Activated CD8-positive, alpha-beta T cell treated with anti-CD3 and anti-CD28 coated beads for 36 hours (primary cell): Measurements from ENCODE around the gene CYCS. TPM values are rescaled to one million over a fixed set of nuclear protein-coding genes. Genes with fewer than 3 reads are reported as not detected.
"Not testable (repeated sequence)": the region's sequence is repeated elsewhere in the genome, so short reads cannot be mapped to it uniquely, and the experiment has no call there.

ENCODE experiments used
- ATAC-seq: fragments of 200-7000 bp; cut with Tn5 transposase; one replicate; pipeline ENCODE4 v1.10.0; 2021; ENCODE audit warnings: mild to moderate bottlenecking, moderate library complexity
- CTCF ChIA-PET: fragments of 350-600 bp; sonication (Branson Sonifier 250); formaldehyde crosslinking; loops from one replicate; lab custom pipeline; 2021; ENCODE audit warnings: antibody characterized with exemption; lab: Charles Lee
- POLR2A ChIA-PET: fragments of 350-600 bp; sonication (Branson Sonifier 250); formaldehyde crosslinking; loops from one replicate; lab custom pipeline; 2021; ENCODE audit warnings: antibody characterized with exemption; lab: Charles Lee
- DNase-seq: peaks from one replicate; pipeline ENCODE4 v3.0.0-alpha.2; 2020
- H3K27ac Mint-ChIP-seq: one replicate; pipeline ENCODE4 v1.8.0; 2021; ENCODE audit warnings: mild to moderate bottlenecking, mixed read lengths
- H3K27me3 Mint-ChIP-seq: one replicate; pipeline ENCODE4 v1.8.0; 2021; ENCODE audit warnings: mixed read lengths
- H3K36me3 Mint-ChIP-seq: one replicate; pipeline ENCODE4 v1.8.0; 2021; ENCODE audit warnings: low read depth, mixed read lengths
- H3K4me1 Mint-ChIP-seq: one replicate; pipeline ENCODE4 v1.8.0; 2021; ENCODE audit warnings: low read depth, mixed read lengths
- H3K4me3 Mint-ChIP-seq: one replicate; pipeline ENCODE4 v1.8.0; 2021; ENCODE audit warnings: mild to moderate bottlenecking, moderate library complexity, mixed read lengths
- H3K9me3 Mint-ChIP-seq: one replicate; pipeline ENCODE4 v1.8.0; 2021; ENCODE audit warnings: mixed read lengths
- CTCF ChIP-seq: fragments of 200-600 bp; IDR thresholded peaks from one replicate; pipeline ENCODE4 v1.8.0; 2022; ENCODE audit warnings: antibody characterized with exemption, mild to moderate bottlenecking
- intact Hi-C: fragments of 100-400 bp; cut with micrococcal nuclease; formaldehyde crosslinking; loops from one replicate; pipeline ENCODE4 v1.10.0; 2022
- total RNA-seq, 2 experiments: library from RNA; stranded (reverse); gene quantifications; one replicate each; pipeline ENCODE4 v1.2.3, GENCODE V29; 2021

CYCS gene
- total RNA-seq, 2 experiments from 2014 or later = 266 TPM

GRCh38 chr7:25118048-25118753 lies 6.9 kb downstream of the CYCS start:
- Mint-ChIP-seq H3K9me3 (no peaks in the 10 kb centered on the region), H3K27me3 (no peaks in the 10 kb centered on the region), H3K4me3 (no peak overlapping the region), H3K36me3 (peaks cover 44% of the 10 kb centered on the region), H3K4me1 (peaks cover 51% of the 10 kb centered on the region), H3K27ac (peak overlapping the region; percentile 85)
- ChIA-PET CTCF (interaction anchor here (1.0 to 6.4 kb wide), 6 partner anchors 14 to 297 kb away, joined by 3 to 41 read pairs (median 6); no protein-coding TSS in a partner anchor), POLR2A (interaction anchor here (0.5 to 1.6 kb wide), 12 partner anchors 9 to 291 kb away, joined by 3 to 8 read pairs (median 3); no protein-coding TSS in a partner anchor)
- peak; percentile 7 for ATAC-seq
- DNase-seq = no peak
- intact Hi-C loops = no loop called here
- TF ChIP-seq CTCF = no peak

DNA sequence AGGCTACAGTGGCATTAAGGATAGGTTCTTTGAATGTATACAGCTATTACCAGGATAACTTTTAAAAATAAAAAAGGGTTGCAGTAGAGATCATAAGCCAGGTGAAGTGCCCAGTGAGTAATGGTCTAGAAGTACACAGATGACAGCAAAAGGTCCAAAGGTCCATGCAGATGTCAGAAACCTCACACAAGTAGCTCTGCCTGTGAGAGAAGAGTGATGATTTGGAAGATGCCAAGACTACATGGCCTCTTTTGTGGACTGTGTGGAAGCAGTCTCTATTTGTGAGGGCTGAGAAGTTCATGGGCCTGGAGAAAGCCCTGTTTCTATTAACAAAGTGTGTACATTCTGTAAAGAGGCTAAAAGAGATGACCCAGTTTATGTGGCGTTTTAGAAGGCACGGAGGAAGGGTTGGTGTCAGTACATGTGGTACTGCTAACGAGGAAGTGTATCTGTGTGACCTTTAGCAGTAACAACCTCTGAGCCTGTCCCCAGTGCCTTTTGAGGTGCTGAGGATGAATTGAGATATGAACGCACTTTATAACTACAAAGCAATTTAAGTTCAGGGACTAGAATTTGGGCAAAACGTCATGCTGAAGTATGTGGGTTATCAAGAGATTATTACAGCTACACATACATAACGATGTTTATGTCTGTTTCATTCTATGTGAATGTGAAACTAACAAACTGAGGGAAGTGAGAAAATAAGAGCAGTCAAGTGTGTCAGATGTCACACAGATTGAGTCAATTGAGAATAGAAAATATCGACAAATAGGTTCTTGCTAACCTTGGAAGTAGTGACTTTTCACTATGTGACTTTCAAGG lies 7.6 kb downstream of the CYCS start:
- DNase-seq = peak; percentile 21
- ChIA-PET CTCF (interaction anchor here (1.0 to 6.4 kb wide), 5 partner anchors 7 to 296 kb away, joined by 3 to 41 read pairs (median 6); partner anchors contain the start of gene CYCS), POLR2A (interaction anchor here (0.7 to 2.8 kb wide), 9 partner anchors 7 to 317 kb away, joined by 3 to 22 read pairs (median 4); partner anchors contain the start of gene CYCS)
- peaks cover 44% of the 10 kb centered on the region for H3K36me3 Mint-ChIP-seq
- peak; percentile 80 for ATAC-seq
- H3K4me1 Mint-ChIP-seq = peaks cover 47% of the 10 kb centered on the region
- H3K27me3 Mint-ChIP-seq = no peaks in the 10 kb centered on the region
- intact Hi-C loops = no loop called here
- TF ChIP-seq CTCF = no peak
- peak overlapping the region; percentile 17 for H3K4me3 Mint-ChIP-seq
- H3K27ac Mint-ChIP-seq = peak overlapping the region; percentile 85
- H3K9me3 Mint-ChIP-seq = no peaks in the 10 kb centered on the region

DNA sequence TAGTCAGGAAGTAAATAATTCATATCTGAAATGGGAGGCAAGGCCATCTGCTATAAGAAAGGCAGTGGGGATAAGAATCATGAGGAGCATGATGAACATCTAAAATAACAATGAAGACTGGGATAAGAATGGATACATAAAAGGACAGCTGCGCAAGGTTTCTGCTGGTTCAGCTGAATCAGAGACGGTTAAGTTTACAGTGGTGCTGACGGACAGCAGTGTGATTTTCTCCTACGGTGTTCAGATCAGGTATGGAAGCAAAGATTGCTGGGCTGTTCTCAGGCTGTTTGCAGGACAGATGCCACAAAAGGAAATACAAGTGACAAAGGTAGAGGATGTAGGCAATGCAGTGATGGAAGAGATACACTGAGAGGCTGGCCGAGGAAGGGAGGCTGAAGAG lies 8.4 kb downstream of the CYCS start:
- CTCF ChIA-PET = interaction anchor here (1.7 to 6.4 kb wide), 4 partner anchors 8 to 23 kb away, joined by 6 to 41 read pairs (median 8); partner anchors contain the start of gene CYCS
- intact Hi-C loops = no loop called here
- POLR2A ChIA-PET = interaction anchor here (0.8 to 2.8 kb wide), 5 partner anchors 8 to 316 kb away, joined by 3 to 22 read pairs (median 4); partner anchors contain the start of gene CYCS

DNA sequence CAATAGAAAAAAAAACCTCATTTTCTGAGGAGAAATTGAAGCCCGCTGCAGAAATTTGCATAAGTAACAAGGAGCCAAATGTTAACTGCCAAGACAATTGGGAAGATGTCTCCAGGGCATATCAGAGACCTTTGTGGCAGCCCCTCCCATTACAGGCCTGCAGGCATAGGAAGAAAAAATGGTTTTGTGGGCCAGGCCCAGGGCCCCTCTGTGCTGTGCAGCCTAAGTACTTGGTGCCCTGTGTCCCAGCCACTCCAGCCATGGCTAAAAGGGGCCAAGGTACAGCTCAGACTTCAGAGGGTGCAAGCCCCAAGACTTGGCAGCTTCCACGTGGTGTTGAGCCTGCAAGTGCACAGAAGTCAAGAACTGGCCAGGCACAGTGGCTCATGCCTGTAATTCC lies 14.5 kb downstream of the CYCS start:
- DNase-seq, H3K27me3 Mint-ChIP-seq, H3K27ac Mint-ChIP-seq, intact Hi-C loops, H3K4me3 Mint-ChIP-seq, H3K9me3 Mint-ChIP-seq, ATAC-seq, H3K36me3 Mint-ChIP-seq: not testable (repeated sequence)
- ChIA-PET CTCF (interaction anchor here (2.1 kb wide), 1 partner anchor 12 kb away, joined by 8 read pairs; no protein-coding TSS in a partner anchor), POLR2A (interaction anchor here (1.2 kb wide), 1 partner anchor 10 kb away, joined by 4 read pairs; no protein-coding TSS in a partner anchor)
- H3K4me1 Mint-ChIP-seq = peaks cover 12% of the 10 kb centered on the region

More for the DNA sequence above, 8.4 kb downstream of the CYCS start:
- no peak for TF ChIP-seq CTCF
- DNase-seq (no peak), ATAC-seq (no peak)
- Mint-ChIP-seq H3K27me3 (no peaks in the 10 kb centered on the region), H3K36me3 (peaks cover 40% of the 10 kb centered on the region), H3K4me1 (peaks cover 42% of the 10 kb centered on the region), H3K27ac (peak overlapping the region; percentile 85), H3K4me3 (no peak overlapping the region), H3K9me3 (no peaks in the 10 kb centered on the region)

DNA sequence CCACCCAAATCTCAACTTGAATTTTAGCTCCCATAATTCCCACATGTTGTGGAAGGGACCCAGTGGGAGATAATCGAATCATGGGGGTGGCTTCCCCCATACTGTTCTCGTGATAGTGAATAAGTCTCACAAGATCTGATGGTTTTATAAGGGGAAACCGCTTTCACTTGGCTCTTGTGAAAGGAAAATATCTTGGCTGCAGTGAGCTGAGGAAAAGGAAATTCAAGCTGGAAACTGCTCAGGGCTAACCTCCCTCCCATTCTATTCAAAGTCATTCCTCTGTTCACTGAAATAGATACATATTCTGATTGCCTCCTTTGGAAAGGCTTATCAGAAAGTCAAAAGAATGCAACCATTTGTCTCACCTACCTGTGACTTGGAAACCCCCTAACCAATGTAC lies 15.8 kb downstream of the CYCS start:
- DNase-seq = no peak
- H3K4me3 Mint-ChIP-seq = no peak overlapping the region
- intact Hi-C loops = no loop called here
- peaks cover 12% of the 10 kb centered on the region for H3K4me1 Mint-ChIP-seq
- peaks cover 9% of the 10 kb centered on the region for H3K36me3 Mint-ChIP-seq
- no peaks in the 10 kb centered on the region for H3K27me3 Mint-ChIP-seq
- no peak for TF ChIP-seq CTCF
- CTCF ChIA-PET = interaction anchor here (1.0 kb wide), 2 partner anchors 11 to 50 kb away, joined by 3 to 6 read pairs; no protein-coding TSS in a partner anchor
- H3K27ac Mint-ChIP-seq = no peak overlapping the region
- no peaks in the 10 kb centered on the region for H3K9me3 Mint-ChIP-seq
- no peak for ATAC-seq
- POLR2A ChIA-PET = interaction anchor here (0.6 to 1.4 kb wide), 2 partner anchors 9 to 229 kb away, joined by 3 to 8 read pairs; no protein-coding TSS in a partner anchor
